Measurements from ENCODE around the gene MRPS18A. TPM values are rescaled to one million over a fixed set of nuclear protein-coding genes. Genes with fewer than 3 reads are reported as not detected.

The MRPS18A gene
- total and polyA plus RNA-seq, 9 of the 15 experiments (the other 6 are each of a cell fraction or from before 2014, with no cell fraction given): 87.5 to 243 (median 125) TPM

- H2AFZ ChIP-seq (ENCODE audit: low read depth, low read length): no peak overlapping the region
- peaks cover 0 to 27% of the 10 kb centered on the region in 2 experiments; a peak in 3 of 5 replicates for H3K4me1 ChIP-seq (replicated peaks in 1 of 2; ENCODE audit: control insufficient read depth in 2 of 2, insufficient read depth in 2 of 2, low read length in 2 of 2)
- H4K20me1 ChIP-seq (replicated peaks; ENCODE audit: control insufficient read depth, insufficient read depth, low read length): peaks cover 21% of the 10 kb centered on the region
- no peak for TF ChIP-seq ZNF583 (CRISPR knock-in tag; IDR thresholded peaks at IDR 0.05)
- no peak for TF ChIP-seq EP300 (IDR thresholded peaks at IDR 0.05; ENCODE audit: low read length)
- TF ChIP-seq ZBTB7A (IDR thresholded peaks at IDR 0.05; ENCODE audit: borderline replicate concordance, control insufficient read depth, low read depth, low read length): no peak
- no peak for TF ChIP-seq MCM7 (IDR thresholded peaks at IDR 0.05)
- TF ChIP-seq, protein P1, sequence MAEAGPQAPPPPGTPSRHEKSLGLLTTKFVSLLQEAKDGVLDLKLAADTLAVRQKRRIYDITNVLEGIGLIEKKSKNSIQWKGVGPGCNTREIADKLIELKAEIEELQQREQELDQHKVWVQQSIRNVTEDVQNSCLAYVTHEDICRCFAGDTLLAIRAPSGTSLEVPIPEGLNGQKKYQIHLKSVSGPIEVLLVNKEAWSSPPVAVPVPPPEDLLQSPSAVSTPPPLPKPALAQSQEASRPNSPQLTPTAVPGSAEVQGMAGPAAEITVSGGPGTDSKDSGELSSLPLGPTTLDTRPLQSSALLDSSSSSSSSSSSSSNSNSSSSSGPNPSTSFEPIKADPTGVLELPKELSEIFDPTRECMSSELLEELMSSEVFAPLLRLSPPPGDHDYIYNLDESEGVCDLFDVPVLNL (CRISPR knock-in tag; IDR thresholded peaks at IDR 0.05; ENCODE audit: low read depth): no peak
- TF ChIP-seq ETV6 (IDR thresholded peaks at IDR 0.05; ENCODE audit: borderline replicate concordance in 1 of 2, low read depth in 2 of 2, low read length in 1 of 2): no peak
- TF ChIP-seq ETV6 (CRISPR knock-in tag; IDR thresholded peaks at IDR 0.05; ENCODE audit: borderline replicate concordance): no peak
- no peak for TF ChIP-seq KDM5B (IDR thresholded peaks at IDR 0.05; ENCODE audit: insufficient replicate concordance, low read depth, low read length)
- TF ChIP-seq SMARCE1 (IDR thresholded peaks at IDR 0.05): no peak
- TF ChIP-seq, protein P2, sequence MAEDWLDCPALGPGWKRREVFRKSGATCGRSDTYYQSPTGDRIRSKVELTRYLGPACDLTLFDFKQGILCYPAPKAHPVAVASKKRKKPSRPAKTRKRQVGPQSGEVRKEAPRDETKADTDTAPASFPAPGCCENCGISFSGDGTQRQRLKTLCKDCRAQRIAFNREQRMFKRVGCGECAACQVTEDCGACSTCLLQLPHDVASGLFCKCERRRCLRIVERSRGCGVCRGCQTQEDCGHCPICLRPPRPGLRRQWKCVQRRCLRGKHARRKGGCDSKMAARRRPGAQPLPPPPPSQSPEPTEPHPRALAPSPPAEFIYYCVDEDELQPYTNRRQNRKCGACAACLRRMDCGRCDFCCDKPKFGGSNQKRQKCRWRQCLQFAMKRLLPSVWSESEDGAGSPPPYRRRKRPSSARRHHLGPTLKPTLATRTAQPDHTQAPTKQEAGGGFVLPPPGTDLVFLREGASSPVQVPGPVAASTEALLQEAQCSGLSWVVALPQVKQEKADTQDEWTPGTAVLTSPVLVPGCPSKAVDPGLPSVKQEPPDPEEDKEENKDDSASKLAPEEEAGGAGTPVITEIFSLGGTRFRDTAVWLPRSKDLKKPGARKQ (CRISPR knock-in tag; IDR thresholded peaks at IDR 0.05): no peak
- no peak for TF ChIP-seq ZNF449 (CRISPR knock-in tag; IDR thresholded peaks at IDR 0.05)
- TF ChIP-seq ZNF408 (CRISPR knock-in tag; IDR thresholded peaks at IDR 0.05; ENCODE audit: low read depth): no peak
- TF ChIP-seq SMAD2 (IDR thresholded peaks at IDR 0.05; ENCODE audit: low read depth, low read length): no peak
- no peak for TF ChIP-seq ZNF584 (CRISPR knock-in tag; IDR thresholded peaks at IDR 0.05; ENCODE audit: low read depth)
- no peaks in the 10 kb centered on the region for H3K9me1 ChIP-seq (ENCODE audit: control insufficient read depth, insufficient read depth, low read length)
- ChIA-PET CTCF (ENCODE audit: low intra/inter-chr PET ratio) (no interaction called here), POLR2A (interaction anchor here (0.6 to 2.6 kb wide), 7 partner anchors 8 to 244 kb away, joined by 3 to 10 read pairs (median 3); no protein-coding TSS in a partner anchor)
- H3K27ac ChIP-seq (ENCODE audit: extremely low read depth, low read depth, low read length): no peak overlapping the region
- intact Hi-C loops (cut with micrococcal nuclease): no loop called here
- H3K9me3 ChIP-seq (replicated peaks; ENCODE audit: control insufficient read depth, insufficient read depth, low read depth, low read length): no peaks in the 10 kb centered on the region
- in situ Hi-C loops (cut with MboI): no loop called here
- WGBS (ENCODE audit: insufficient coverage, low coverage, missing lambda C conversion rate): 87% methylated on average over 11 of the region's 11 CpGs
- no peak overlapping the region for H3K9ac ChIP-seq (ENCODE audit: insufficient read depth in 1 of 2, low read depth in 2 of 2, low read length in 2 of 2)
- no peak overlapping the region for H3K4me2 ChIP-seq (ENCODE audit: insufficient read depth, low read length)
- ATAC-seq: no peak
- H3K79me2 ChIP-seq (ENCODE audit: control insufficient read depth, insufficient read depth, low read length): peaks cover 51% of the 10 kb centered on the region
- no peak for FAIRE-seq
- BruUV-seq (replicated peaks): no TSS peak
- H3K4me3 ChIP-seq: no peak overlapping the region
- no peak for DNase-seq (ENCODE audit: extremely low read depth in 1 of 4, low spot score in 3 of 4)
- peaks cover 97% of the 10 kb centered on the region for H3K36me3 ChIP-seq (ENCODE audit: control insufficient read depth, insufficient read depth, low read length)
- no peaks in the 10 kb centered on the region for H3K27me3 ChIP-seq (ENCODE audit: control insufficient read depth in 2 of 2, insufficient read depth in 2 of 2, low read length in 2 of 2)
Measured at GRCh38 chr6:43680308-43681200, 7.0 kb downstream of the MRPS18A start.
